GM21737 (cell line): ENCODE measurements around the gene SIRT3.
"Not testable (repeated sequence)": the region's sequence is repeated elsewhere in the genome, so short reads cannot be mapped to it uniquely, and the experiment has no call there.

ENCODE experiments used
- ATAC-seq: cut with Tn5 transposase; IDR thresholded peaks from one replicate; pipeline ENCODE4 v1.9.1; 2021; ENCODE audit warnings: mild to moderate bottlenecking, moderate library complexity; ENCODE audit not compliant: unreplicated experiment

The SIRT3 gene

DNA sequence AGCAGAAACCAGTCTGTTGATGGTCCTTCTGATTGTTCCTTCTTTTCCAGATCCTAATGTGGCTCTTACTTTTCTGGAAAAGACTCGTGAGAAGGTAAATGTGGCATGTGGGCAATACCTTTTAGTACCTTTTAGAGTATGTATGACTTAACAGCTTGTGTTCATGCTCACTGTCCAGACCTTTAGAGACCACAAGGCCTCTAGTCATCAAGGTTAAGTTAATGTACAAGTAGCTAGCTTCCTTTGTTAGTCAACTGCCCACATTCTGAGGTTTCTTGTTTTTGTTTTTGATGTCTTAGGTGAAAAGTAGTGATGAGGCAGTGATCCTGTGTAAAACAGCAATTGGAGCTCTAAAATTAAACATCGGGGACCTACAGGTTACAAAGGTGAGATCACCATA is 8.2 kb upstream of the SIRT3 start:
- no peak for ATAC-seq

DNA sequence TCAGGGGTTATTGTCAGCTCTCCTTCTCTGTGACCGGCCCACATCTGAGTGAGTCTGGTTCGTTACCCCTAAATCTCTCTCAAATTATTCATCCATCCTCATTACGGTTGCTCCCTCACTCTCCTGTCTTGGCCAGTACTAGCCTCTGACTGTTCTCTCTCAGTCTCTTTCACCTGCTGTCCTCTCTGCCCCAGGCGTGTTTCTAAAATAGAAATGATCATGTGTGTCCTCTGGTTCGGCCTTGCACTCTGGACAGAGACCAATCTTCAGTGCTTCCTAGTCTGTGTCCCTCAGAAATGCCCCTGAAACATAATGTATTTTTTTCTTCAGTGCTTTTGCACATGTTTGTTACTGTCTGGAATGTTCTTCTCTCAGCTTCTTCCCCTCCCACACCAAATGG is 5.5 kb upstream of the SIRT3 start:
- no peak for ATAC-seq

DNA sequence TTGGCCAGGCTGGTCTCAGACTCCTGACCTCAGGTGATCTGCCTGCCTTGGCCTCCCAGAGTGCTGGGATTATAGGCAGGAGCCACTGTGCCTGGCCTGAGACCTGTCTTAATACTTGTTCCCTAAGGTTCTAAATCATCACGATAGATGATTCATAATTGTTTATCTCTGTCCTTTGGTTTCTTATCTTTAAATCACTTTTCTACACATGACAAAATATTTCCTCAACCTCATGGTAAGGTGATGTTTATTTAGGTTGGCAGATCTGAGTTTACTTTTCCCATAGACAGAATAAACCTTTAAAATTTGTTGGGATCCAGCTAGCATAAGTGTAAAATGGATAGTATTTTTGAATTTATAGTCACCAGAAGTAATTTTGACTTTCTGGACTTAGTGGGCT is 4.2 kb upstream of the SIRT3 start:
- ATAC-seq: no peak

DNA sequence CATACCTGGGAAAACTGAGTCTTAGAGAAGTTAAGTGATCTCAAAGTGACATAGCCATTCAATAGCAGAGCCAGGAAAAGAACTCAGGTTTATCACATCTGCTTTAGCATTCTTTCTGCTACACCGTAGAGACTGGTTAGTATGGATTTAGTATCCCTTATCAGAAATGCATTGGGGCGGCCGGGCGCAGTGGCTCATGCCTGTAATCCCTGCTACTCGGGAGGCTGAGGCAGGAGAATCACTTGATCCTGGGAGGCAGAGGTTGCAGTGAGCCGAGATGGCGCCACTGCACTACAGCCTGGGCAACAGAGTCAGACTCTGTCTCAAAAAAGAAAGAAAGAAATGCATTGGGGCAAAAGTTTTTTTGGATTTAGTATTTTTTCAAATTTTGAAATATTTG is 2.2 kb upstream of the SIRT3 start:
- not testable (repeated sequence) for ATAC-seq

DNA sequence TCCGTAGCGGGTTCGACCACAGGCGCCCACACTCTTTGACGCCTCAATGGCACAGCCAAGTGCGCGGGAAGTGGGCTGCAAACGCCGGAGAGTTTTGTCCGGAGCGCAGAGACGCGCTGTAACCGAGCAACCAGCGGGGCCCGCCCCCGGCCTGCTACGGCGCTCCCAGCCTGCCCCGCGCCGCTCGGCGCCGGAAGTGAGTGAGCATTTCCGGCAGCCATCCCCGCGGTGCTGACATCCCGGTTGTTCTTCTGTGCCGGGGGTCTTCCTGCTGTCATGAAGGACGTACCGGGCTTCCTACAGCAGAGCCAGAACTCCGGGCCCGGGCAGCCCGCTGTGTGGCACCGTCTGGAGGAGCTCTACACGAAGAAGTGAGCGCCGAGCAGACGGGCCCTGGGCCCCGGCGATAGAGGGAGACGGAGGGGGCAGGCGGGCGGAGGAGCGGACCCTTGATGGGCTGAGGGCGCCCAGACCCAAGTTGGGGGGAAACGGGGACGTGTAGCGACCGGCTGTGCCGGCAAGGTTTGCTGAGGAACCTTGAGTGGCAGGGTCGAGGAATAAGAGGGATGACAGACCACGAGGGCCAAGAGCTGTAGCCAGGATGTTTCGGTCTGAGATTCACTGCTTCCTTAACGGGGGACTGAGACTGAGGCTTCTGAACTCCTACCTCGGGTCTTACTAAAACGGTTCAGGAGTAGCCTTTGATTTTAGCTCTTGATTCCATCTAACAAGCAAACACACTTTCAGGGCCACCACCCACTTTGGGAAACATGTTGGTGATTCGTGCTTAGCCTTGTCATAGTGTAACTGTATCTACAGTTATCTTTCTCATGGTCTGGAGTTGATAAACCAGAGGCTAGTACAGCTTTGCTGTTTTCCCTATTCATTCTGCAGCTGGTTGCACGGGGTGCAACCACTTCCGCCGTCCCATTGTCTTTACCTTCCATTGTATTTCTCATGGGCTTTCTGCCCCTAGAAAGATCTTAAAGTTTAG is 929 bp upstream of the SIRT3 start, which contains the start of gene PSMD13:
Gene PSMD13 (plus strand): TSS at position 203 of the 994 bp plus-strand sequence. CDS start 74 bp downstream, at position 277.
- peak; percentile 78 for ATAC-seq

DNA sequence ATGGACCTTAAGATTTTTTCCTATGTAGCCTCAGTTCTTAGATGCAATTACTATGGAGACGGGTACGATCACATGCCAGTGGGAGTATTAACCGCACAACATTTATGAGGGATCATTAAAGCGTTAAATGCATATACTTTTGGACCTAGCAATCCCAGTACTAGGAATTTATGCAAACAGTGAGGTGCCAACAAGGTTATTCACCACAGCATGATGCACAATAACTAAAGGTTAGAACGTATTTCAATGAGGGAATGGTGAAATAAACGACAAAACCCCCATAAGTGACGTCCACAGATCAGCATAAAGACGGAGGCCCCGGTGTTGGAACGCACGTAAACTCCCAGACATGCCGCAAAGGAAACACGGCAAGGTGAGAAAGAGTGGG is 539 bp downstream of the SIRT3 start:
- peak; percentile 7 for ATAC-seq

DNA sequence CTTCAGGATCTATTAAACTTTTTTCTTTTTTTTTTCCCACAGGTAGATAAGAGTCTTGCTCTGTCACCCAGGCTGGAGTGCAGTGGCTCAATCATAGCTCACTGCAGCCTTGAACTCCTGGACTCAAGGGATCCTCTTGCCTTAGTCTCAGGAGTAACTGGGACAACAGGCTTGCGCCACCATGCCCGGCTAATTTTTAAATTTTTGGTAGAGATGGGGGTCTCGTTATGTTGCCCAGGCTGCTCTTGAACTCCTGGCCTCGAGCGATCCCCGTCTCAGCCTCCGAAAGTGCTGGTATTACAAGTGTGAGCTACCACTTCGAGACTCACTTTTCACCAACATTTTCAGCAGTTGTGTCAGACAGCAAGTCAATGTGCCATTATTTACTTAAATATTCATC is 962 bp downstream of the SIRT3 start:
- no peak for ATAC-seq

DNA sequence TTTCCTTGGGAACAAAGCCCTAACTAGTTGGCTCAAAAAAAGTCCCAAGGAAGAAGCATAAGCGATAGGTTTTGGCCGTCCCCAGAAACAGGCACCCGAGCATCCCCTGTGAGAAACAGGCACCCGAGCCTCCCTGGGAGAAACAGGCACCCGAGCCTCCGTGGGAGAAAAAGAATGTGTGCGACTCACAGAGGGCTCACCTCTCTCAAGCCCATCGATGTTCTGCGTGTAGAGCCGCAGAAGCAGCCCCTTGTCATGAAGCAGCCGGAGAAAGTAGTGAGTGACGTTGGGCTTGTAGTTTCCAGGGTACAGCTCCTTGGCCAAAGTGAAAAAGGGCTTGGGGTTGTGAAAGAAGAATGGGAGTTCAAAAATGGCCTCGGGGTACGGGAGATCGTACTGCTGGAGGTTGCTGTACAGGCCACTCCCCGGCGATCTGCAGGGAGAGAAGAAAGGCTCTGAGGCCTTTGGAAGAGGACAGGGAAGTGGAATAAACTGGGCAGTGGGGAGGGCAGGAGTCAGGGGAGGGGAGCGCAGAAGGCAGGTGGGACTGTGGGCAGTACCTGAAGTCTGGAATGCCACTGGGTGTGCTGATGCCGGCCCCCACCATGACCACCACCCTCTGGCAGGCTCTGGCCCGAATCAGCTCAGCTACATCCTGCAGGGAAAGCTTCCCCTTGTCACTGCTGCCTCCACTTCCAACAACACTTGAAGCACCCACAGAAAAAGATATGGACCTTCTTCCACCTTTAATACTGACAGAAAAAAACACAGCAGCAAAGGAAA is 3.2 kb downstream of the SIRT3 start:
- no peak for ATAC-seq

DNA sequence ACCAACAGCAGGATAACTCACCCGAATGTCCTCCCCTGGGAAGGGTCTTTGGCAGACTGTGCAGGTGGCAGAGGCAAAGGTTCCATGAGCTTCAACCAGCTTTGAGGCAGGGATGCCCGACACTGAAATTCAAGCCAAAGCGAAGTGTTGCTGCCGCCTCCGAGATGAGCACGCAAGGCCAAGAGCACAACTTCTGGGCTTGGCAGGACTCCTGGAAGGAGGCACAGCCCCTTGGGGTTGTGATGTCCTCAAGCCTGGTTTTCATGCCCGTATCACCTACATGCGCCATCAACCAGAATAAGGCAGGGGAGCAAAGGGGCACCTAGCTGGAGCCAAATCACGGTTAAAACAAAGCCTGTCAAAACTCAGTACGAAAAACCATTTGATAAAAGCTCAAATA is 5.7 kb downstream of the SIRT3 start:
- ATAC-seq: no peak

DNA sequence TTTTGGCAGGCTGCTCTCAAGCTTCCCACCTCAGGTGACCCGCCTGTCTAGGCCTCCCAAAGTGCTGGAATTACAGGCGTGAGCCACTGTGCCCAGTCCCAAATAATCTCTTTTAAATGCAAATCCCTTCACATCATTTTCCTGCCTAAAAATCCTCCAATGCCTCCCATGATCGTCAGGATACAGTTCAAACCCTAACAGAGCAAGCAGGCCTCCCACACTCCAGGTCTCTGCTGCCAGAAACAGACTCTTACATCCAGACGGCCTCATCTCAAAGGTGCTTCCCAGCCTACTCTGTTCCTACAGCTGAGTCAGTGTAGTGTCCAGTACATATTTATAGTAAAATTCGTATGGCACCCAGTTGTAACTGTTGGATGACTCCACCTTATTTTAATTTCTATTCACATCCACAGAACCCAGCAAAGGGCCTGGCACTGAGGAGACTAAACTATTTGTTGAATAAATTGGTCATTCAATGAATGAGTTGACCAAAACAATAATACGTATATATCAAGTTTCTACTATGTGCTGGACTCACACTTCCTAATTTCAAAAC is 8.2 kb downstream of the SIRT3 start:
- ATAC-seq: no peak

DNA sequence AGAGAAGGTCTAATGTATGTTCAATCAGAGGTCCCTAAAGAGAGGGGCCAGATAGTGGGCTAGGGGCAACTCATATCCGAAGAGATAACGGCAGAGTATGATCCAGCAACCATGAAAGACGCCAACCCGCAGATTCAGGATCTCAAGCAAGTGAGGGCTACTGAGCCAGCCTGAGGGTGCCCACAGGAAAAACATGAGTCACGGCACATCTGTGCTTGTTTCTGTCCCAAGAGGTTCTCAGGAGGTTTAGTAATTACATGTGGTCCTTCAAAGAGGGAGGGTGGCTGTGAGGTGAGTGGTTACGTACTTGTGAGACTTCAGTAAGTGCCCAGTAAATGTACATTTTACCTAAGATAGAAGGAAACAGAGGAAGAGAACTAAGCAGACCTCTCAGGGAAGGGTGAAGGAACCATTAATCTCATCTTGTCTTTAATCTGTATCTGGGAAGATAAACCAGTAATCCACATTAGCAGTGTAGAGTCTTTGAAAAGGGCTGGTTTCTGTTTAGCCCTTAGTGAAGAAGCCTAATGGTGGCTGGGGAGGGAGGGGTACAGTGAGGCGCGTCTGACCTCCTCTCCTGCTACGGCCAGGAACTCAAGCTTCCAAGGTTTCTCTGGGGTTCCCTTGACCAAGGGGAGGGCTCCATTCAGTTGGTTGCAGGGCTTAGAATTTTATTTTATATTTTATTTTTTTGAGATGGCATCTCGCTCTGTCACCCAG is 10.2 kb downstream of the SIRT3 start:
- ATAC-seq: no peak

DNA sequence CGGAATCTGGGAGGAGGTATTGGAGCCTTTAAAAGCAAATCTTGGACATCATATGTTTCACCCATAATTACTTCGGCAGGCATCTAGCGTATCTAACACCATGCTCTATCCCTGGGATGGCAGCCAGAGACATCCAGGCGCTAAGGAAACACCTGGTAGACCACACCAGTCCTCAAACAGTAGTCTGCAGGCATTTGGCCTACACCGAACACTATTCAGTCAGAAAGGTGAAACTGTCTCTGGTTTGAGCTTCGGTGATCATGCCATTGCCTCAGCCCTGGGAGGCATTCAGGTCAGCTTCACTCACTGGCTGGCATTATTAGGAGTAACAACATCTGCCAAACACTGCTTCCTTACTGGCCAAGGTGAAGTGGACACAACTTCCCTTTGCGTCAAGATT is 11.7 kb downstream of the SIRT3 start:
- no peak for ATAC-seq

DNA sequence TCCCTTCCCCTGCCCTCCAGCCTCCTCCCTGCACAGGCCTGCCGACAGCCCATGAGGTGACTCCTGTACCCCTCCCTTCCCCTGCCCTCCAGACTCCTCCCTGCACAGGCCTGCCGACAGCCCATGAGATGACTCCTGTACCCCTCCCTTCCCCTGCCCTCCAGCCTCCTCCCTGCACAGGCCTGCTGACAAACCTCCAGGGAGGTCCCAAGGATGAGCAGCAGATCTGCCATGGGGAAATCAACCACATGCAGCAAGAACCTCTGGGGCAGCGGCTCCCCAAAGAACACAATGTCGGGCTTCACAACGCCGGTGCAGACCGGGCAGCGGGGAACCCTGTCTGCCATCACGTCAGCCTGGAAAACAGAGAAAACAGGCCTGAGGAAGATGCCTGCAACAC is 12.3 kb downstream of the SIRT3 start:
- no peak for ATAC-seq

DNA sequence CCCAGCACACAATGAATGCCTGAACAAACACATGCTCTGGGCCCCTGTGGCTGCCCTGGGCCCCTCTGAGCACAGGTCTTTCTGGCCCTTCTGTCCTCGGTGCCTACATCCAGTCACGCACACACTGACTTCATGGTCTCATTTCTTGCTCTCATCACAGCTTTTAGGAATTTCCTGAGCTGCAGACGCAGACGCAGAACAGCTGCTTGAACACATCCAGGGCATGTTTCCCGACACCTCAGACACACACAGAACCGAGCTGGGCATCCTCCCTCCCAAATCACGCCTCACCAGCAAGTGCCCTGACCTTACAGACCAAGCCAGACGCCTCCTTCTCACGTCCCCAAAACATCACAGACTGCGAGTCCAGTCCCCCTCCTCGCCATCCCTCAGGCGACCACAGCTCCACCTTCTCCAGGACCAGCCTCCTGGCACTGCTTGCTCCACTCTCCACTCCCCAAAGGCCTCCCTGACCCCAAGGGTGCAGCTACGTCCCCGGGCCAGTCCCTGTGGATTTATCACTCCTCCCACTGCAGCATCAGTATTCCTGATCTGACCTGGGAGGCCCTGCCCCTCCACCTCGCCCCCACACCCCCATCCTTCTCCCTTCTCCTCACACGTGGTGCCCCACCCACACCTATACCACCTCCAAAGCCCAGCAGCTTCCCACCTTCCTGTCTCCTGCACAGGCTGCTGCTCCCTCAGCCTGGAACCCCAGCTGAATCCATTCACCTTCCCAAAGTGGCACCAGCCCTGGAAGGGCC is 12.9 kb downstream of the SIRT3 start:
- no peak for ATAC-seq

DNA sequence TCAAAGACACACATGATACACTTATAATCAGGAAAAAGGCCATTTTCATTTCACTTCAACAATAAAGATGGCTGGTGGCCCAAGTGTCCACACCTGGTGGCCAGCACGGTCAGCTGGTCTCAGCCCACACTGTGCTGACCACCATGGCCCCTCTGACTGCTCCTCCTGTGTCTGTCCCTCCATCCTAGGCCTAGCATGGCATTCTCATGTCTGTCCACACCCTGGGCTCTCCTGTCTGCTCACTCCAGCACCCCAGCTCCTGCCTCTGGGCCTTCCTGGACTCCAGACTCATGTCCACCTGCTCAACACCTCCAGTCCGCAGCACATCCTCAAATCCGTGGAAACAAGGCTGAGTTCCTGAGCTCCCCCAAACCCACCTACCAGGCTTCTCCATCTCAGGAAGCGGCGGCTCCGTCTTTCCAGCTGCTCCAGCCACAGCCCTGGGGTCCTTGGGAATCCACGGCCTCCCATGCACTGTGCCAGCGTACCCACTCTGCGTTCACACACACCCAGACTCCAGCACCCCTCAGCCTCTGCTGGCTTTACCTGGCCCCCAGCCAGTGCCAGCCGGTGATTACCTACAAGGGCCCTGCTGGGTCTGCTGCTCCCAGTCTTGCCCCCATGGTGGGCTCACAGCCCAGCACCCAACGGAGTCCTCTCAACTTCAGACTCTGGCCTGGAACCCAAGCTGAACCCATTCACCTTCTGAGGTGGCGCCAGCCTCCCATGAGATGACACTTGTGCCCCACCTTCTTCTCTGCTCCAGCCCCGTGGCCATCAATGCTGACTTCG is 13.9 kb downstream of the SIRT3 start:
- ATAC-seq: no peak

DNA sequence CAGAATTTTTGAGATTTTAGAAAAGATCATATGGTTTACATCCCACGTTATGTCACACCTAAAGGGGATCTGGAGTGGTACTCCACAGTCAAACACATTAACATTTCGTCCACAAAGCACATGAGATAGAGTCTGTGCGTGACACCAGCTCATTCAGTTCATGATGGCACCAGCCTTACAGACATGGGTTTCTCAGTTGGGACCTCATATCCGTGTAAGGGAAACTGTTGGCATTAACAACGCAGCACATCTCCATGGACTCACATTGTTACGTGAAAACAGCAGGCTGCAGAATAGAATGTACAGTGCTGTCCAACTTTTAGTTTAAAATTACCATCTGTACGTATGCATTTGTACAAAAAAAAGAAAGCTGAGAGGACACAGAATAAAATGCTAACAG is 14.6 kb downstream of the SIRT3 start:
- no peak for ATAC-seq

DNA sequence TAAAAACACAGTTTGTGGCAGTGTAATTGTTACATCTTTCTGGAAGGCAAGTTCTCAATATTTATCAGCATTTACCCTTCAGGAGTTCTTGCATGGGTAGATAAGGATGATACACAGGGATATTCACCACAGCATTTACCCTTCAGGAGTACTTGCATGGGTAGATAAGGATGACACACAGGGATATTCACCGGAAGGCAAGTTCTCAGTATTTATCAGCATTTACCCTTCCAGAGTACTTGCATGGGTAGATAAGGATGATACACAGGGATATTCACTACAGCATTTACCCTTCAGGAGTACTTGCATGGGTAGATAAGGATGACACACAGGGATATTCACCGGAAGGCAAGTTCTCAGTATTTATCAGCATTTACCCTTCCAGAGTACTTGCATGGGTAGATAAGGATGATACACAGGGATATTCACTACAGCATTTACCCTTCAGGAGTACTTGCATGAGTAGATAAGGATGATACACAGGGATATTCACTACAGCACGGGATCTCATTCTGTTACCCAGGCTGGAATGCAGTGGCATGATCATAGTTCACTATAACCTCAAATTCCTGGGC is 15.4 kb downstream of the SIRT3 start:
- not testable (repeated sequence) for ATAC-seq

DNA sequence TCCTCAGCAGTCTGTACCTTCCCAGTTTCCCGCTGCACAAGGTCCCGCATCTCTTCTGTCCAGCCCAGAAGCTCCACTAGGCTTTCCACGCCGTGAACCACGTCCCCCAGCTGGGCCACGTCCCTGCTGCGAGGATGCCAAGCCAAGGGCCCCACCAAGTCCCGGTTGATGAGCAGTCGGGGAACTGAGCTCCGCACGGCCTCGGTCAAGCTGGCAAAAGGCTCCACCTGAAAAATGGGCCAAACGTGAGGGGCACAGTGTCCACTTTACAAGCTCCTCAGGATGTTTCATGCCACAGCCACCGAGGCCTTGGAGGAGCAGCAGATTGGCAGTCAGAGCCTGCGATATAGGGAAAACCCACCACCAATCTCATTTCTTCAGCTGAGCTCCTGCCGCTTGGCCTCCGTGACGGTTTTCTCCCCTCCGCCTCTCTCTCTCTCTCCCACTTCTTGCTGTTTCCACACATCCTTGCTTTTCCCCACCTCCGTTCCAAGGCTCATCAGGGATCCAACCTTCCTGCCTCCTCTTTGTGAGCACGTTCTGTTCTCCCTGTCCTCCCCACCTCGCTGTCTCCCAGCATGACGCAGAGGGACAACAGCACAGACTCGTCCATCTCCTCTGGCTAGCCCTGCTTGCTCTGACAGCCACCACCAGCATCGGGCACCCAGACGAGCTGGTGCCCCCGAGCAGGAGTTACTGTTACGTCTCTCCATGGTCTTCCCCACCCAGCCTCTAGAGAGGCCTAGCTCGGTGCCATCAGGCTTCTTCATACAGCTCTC is 17.1 kb downstream of the SIRT3 start:
- ATAC-seq: no peak
